Muscle of leg (tissue), 16 donors: ENCODE results near the gene STX7. TPM values are rescaled to one million over a fixed set of nuclear protein-coding genes. Genes with fewer than 3 reads are reported as not detected.
"Not testable (repeated sequence)": the region's sequence is repeated elsewhere in the genome, so short reads cannot be mapped to it uniquely, and the experiment has no call there.

Experiments
- DNase-seq: peaks from one replicate; pipeline ENCODE4 v3.0.0; 2013
- H3K27ac ChIP-seq: one replicate; pipeline ENCODE4 v1.5.1; 2013; ENCODE audit warnings: mild to moderate bottlenecking, low read length, control low read depth
- H3K27me3 ChIP-seq: one replicate; pipeline ENCODE4 v1.6.1; 2013; ENCODE audit warnings: low read length; ENCODE audit not compliant: control insufficient read depth, insufficient read depth
- H3K36me3 ChIP-seq: one replicate; pipeline ENCODE4 v1.6.1; 2013; ENCODE audit warnings: low read length; ENCODE audit not compliant: control insufficient read depth, insufficient read depth
- H3K4me1 ChIP-seq: one replicate; pipeline ENCODE4 v1.6.1; 2013; ENCODE audit warnings: low read length; ENCODE audit not compliant: control insufficient read depth, insufficient read depth
- H3K4me3 ChIP-seq: one replicate; pipeline ENCODE4 v1.5.1; 2013; ENCODE audit warnings: low read length, control low read depth
- H3K9me3 ChIP-seq: replicated peaks from 2 replicates; pipeline ENCODE4 v1.6.1; 2013; ENCODE audit warnings: low read depth, low read length; ENCODE audit not compliant: control insufficient read depth
- WGBS: methylation state at CpG from one replicate; pipeline ENCODE4 v1.1.5; 2013; ENCODE audit warnings: missing lambda C conversion rate; ENCODE audit not compliant: insufficient coverage; 5-methylcytosine and 5-hydroxymethylcytosine counted together
- long read RNA-seq, 11 donors: transcript quantifications; one replicate each; lab custom pipeline, GENCODE V29; 2026
- polyA plus RNA-seq, 8 donors: library from polyadenylated mRNA; unstranded; fragments of 120-200 nt; gene quantifications; one replicate each; pipeline versions ENCODE4 v1.2.1 to v1.2.3, GENCODE V29; 2013; ENCODE audit warnings: inconsistent platforms in 1 of 8, low replicate concordance in 1 of 8; ENCODE audit not compliant: insufficient read length in 8 of 8, insufficient read depth in 1 of 8
- total RNA-seq: library from RNA; stranded (reverse); fragments of 120-200 nt; gene quantifications from one replicate; pipeline ENCODE4 v1.2.4, GENCODE V29; 2013

STX7 gene, protein sequence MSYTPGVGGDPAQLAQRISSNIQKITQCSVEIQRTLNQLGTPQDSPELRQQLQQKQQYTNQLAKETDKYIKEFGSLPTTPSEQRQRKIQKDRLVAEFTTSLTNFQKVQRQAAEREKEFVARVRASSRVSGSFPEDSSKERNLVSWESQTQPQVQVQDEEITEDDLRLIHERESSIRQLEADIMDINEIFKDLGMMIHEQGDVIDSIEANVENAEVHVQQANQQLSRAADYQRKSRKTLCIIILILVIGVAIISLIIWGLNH
- total RNA-seq (32.1 TPM), polyA plus RNA-seq (10 to 100 TPM; 28.6 to 40.1 (median 31.6) TPM)
- long read RNA-seq, donor 1, full-length matches to known transcripts = 4 of 4 reads
- long read RNA-seq, donor 1, partial matches to known transcripts = 0 of 4 reads
- long read RNA-seq, donor 1, other reads (novel, unspliced or antisense) = 0 of 4 reads
- long read RNA-seq, donor 2, full-length matches to known transcripts = 1 of 1 reads
- long read RNA-seq, donor 2, partial matches to known transcripts = 0 of 1 reads
- long read RNA-seq, donor 2, other reads (novel, unspliced or antisense) = 0 of 1 reads
- long read RNA-seq, donor 3, full-length matches to known transcripts = 11 of 11 reads
- long read RNA-seq, donor 3, partial matches to known transcripts = 0 of 11 reads
- long read RNA-seq, donor 3, other reads (novel, unspliced or antisense) = 0 of 11 reads
- long read RNA-seq, donor 4, full-length matches to known transcripts = 4 of 4 reads
- long read RNA-seq, donor 4, partial matches to known transcripts = 0 of 4 reads
- long read RNA-seq, donor 4, other reads (novel, unspliced or antisense) = 0 of 4 reads
- long read RNA-seq, donor 5, full-length matches to known transcripts = 18 of 27 reads
- long read RNA-seq, donor 5, partial matches to known transcripts = 9 of 27 reads
- long read RNA-seq, donor 5, other reads (novel, unspliced or antisense) = 0 of 27 reads
- long read RNA-seq, donor 6, full-length matches to known transcripts = 14 of 14 reads
- long read RNA-seq, donor 6, partial matches to known transcripts = 0 of 14 reads
- long read RNA-seq, donor 6, other reads (novel, unspliced or antisense) = 0 of 14 reads
- long read RNA-seq, donor 7, full-length matches to known transcripts = 12 of 17 reads
- long read RNA-seq, donor 7, partial matches to known transcripts = 5 of 17 reads
- long read RNA-seq, donor 7, other reads (novel, unspliced or antisense) = 0 of 17 reads
- long read RNA-seq, donor 8, full-length matches to known transcripts = 12 of 12 reads
- long read RNA-seq, donor 8, partial matches to known transcripts = 0 of 12 reads
- long read RNA-seq, donor 8, other reads (novel, unspliced or antisense) = 0 of 12 reads
- long read RNA-seq, donor 9, full-length matches to known transcripts = 5 of 11 reads
- long read RNA-seq, donor 9, partial matches to known transcripts = 6 of 11 reads
- long read RNA-seq, donor 9, other reads (novel, unspliced or antisense) = 0 of 11 reads
- long read RNA-seq, donor 10, full-length matches to known transcripts = 10 of 10 reads
- long read RNA-seq, donor 10, partial matches to known transcripts = 0 of 10 reads
- long read RNA-seq, donor 10, other reads (novel, unspliced or antisense) = 0 of 10 reads
- long read RNA-seq, donor 11, full-length matches to known transcripts = 13 of 13 reads
- long read RNA-seq, donor 11, partial matches to known transcripts = 0 of 13 reads
- long read RNA-seq, donor 11, other reads (novel, unspliced or antisense) = 0 of 13 reads

DNA sequence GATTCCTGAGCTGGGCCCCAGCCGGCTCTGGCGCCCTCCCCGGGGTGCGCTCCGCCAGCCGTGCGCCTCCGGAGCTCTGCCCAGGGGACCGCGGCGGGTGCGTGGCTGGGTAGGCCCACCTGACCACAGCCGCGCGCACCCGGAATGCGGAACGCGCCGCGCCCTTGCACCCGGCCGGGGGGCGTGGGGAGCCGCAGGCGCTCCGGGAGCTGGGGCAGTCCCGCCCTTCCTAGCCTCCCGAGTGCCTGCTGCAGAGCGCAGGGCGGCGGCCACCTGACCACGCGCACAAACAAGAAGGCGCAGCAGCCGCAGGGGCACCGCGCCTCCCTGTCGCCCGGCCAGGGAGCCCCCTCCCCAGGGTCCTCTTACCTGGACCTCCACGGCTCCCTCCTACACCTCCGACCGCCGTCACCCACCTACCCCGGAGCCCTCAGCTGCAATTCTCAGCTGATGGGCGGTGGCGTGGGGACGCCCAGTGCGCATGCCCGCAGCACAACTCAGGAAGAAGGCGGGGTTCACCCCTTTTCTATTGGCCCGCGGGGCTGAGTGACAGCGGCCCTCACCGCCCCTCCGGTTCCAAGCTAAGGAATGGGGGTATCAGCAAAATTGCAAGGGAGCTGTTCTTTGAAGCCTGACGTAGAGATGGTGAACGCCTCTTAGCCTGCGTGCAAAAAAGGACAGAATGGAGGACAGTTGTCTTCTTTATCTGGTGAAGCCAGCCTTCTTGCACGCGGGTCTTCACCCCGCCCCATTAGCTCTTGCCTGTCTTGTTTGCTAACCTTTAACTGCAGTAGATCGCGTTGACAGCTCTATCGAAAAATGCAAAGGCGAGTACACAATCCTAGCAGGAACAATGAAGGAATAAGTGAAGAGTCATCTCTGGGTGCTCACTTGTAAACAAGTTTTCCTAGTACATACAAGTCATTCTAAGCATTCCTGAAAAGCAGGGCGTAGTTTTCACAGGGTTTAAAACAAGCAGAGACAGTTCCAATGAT lies at the start of gene STX7:
Gene STX7 (minus strand): TSS at position 479 of the 995 bp plus-strand sequence. CDS start 9,586 bp downstream, outside the sequence.
- under 1% methylated on average over 64 of the region's 67 CpGs for WGBS
- peak within 1 kb of the TSS; percentile 77 for H3K27ac ChIP-seq
- peak; percentile 95 for DNase-seq
- peaks cover 2% of the 10 kb centered on the region for H3K4me1 ChIP-seq
- peak within 1 kb of the TSS; percentile 93 for H3K4me3 ChIP-seq
- H3K36me3 ChIP-seq = peaks cover 1% of the 10 kb centered on the region
- peaks cover 2% of the 10 kb centered on the region for H3K27me3 ChIP-seq
- no peaks in the 10 kb centered on the region for H3K9me3 ChIP-seq

DNA sequence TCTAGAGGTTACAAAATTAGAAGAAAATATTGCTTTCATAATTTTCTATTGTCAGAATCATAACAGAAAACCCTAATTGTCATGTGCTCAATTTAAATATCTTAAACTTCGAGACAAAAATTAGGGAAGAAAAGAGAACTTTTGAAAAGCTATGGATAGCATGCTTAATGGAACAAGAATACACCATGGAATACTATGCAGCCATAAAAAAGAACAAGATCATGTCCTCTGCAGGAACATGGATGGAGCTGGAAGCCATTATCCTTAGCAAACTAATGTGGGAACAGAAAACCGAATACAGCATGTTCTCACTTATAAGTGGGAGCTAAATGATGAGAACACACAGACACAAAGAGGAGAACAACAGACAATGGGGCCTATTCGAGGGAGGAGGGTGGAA lies 47.2 kb upstream of the STX7 start:
- not testable (repeated sequence) for H3K36me3 ChIP-seq, H3K4me1 ChIP-seq, H3K4me3 ChIP-seq, DNase-seq, H3K9me3 ChIP-seq, H3K27me3 ChIP-seq, H3K27ac ChIP-seq
- WGBS = no CpG with 5 or more reads among the region's 3 CpGs

DNA sequence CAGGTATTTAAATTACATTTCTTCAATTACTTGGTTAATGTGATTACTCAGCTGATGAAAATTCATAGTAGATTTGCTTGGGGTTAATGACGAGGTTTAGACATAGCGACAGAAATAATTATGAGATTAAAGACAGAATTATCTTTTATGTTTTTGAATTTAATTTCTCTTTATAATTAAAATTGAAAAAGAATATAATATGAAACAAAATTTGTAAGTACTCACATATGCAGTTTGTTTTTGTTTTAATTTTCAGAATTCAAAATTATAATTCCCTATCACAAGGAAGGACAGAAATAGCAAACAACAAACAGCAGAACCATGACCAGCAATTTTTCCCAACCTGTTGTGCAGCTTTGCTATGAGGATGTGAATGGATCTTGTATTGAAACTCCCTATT lies 39.5 kb upstream of the STX7 start, which contains the start of gene TAAR8:
Gene TAAR8 (plus strand): TSS at position 301 of the 400 bp plus-strand sequence. CDS start 21 bp downstream, at position 322.
- WGBS = no CpG with 5 or more reads among the region's 2 CpGs

DNA sequence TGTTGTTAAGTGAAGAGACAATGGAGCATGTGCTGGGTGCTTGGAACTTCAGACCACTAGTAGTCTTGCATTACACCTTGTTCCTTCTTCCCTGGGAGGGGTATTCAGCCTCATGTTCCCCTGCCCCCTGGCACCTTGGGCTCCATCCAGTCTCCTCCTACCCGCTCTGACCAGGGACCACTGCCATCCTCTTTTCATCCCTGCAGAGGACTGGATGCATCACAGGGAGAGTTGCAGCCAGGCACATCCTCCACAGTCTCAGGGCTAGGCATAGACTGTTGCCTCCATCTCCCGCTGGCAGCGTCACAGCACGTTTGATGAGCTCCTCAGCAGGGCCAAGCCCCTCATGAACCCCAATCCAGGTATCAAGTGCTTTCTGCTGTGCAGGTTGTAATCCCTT lies 38.3 kb upstream of the STX7 start:
- Histone ChIP-seq H3K36me3 (no peaks in the 10 kb centered on the region), H3K4me1 (no peaks in the 10 kb centered on the region), H3K27ac (no peak overlapping the region), H3K4me3 (no peak overlapping the region), H3K27me3 (peaks cover 5% of the 10 kb centered on the region), H3K9me3 (no peaks in the 10 kb centered on the region)
- 63% methylated on average over 4 of the region's 4 CpGs for WGBS
- DNase-seq = no peak

More for the DNA sequence above, 39.5 kb upstream of the STX7 start, which contains the start of gene TAAR8:
- Histone ChIP-seq H3K9me3 (no peaks in the 10 kb centered on the region), H3K27me3 (peaks cover 5% of the 10 kb centered on the region), H3K4me3 (no peak within 1 kb of the TSS), H3K4me1 (no peaks in the 10 kb centered on the region), H3K36me3 (no peaks in the 10 kb centered on the region), H3K27ac (no peak within 1 kb of the TSS)
- no peak for DNase-seq

DNA sequence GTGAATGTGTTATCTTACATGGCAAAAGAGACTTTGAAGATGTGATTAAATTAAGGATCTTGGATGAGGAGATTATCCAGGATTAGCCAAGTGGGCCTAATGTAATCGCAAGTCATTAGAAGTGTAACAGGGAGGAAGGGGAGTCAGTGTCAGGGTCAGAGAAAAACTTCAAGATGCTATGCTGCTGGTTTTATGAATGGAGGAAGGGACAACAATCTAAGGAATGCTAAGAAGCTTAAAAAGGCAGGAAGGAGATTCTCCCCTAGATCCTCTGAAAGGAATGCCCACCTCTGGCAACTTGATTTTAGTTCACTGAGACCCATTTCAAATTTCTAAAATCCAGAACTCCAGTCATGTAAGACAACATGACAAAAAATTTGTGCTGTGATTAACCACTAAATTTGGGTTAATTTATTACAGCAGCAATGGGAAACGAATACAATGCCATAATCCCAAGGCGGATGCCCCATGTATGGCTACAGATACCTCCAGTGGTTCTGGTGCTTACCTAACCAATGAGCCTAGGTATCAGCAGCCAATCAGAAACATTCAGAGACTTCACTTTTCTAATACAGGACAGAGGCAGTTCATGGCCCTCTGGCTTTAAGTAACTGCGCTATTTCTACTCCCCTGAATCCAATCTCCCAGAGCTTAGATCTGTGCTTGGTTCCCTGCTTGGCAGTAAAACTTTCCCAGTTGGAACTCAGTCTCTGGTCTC lies 36.0 kb upstream of the STX7 start:
- Histone ChIP-seq H3K9me3 (no peaks in the 10 kb centered on the region), H3K4me3 (no peak overlapping the region), H3K4me1 (no peaks in the 10 kb centered on the region), H3K27me3 (peaks cover 5% of the 10 kb centered on the region), H3K36me3 (no peaks in the 10 kb centered on the region), H3K27ac (no peak overlapping the region)
- 92% methylated on average over 2 of the region's 4 CpGs for WGBS
- no peak for DNase-seq

DNA sequence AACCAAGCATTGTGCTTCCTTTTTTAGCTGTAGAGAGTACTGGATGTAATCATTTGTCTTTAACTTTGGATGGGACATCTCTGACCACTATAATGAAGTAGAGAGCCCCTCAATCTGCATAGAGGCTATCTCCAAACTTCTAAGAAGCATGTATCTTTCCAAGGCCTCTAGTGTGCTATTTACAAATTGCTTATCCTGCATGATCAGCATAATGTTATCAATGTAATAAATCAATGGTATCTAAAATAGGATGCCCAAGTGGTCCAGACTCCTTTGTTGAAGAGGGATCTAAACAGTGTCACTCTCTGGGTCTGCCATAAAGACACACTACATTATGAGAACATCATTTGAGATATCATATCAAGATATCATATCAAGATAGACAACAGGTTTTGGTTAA lies 31.9 kb upstream of the STX7 start:
- no peak overlapping the region for H3K4me3 ChIP-seq
- no peak for DNase-seq

DNA sequence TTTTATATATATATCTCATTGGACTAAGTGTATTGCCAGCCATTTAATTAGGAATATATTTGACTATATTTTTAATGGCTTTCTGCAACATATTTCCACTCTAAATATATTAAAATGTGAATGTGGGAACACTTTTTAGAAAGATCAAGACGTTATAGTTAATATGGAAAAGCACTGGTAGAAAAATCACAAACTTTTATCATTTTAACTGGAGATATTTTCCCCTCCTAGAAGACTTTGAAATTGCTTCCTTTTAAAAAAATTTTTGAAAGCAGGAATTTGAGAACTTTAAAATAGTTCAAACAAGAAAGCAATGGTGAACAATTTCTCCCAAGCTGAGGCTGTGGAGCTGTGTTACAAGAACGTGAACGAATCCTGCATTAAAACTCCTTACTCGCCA lies 25.1 kb upstream of the STX7 start, which contains the start of gene TAAR9:
Gene TAAR9 (plus strand): TSS at position 301 of the 400 bp plus-strand sequence. CDS start 13 bp downstream, at position 314.
- no peak within 1 kb of the TSS for H3K4me3 ChIP-seq
- 85% methylated on average over 3 of the region's 4 CpGs for WGBS
- no peaks in the 10 kb centered on the region for H3K9me3 ChIP-seq
- DNase-seq = no peak
- H3K36me3 ChIP-seq = no peaks in the 10 kb centered on the region
- H3K4me1 ChIP-seq = no peaks in the 10 kb centered on the region
- peaks cover 3% of the 10 kb centered on the region for H3K27me3 ChIP-seq
- no peak within 1 kb of the TSS for H3K27ac ChIP-seq

More for the DNA sequence above, 31.9 kb upstream of the STX7 start:
- H3K27ac ChIP-seq = no peak overlapping the region
- H3K4me1 ChIP-seq = no peaks in the 10 kb centered on the region
- H3K27me3 ChIP-seq = no peaks in the 10 kb centered on the region
- H3K36me3 ChIP-seq = no peaks in the 10 kb centered on the region
- H3K9me3 ChIP-seq = no peaks in the 10 kb centered on the region

DNA sequence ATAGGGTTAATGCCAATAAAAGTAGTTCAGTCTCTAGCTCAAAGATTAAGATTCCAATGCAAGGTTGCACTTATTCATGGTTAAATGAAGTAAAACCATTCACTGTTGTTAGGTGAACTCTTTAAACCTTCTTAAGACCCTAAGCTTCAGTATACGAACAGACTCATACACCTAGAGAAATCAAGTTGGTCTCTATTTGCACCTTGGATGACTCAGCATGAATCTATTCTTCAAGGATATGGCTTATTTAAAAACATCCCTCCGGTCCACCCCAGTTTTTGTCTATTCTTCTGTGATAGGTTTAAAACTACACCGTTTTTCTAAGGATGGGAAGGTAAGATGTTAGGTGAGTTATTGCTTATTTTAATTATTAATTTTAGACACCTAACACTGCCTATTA lies 24.2 kb upstream of the STX7 start:
- Histone ChIP-seq H3K9me3 (no peaks in the 10 kb centered on the region), H3K4me1 (no peaks in the 10 kb centered on the region), H3K4me3 (no peak overlapping the region), H3K36me3 (no peaks in the 10 kb centered on the region), H3K27ac (no peak overlapping the region), H3K27me3 (peaks cover 3% of the 10 kb centered on the region)
- no peak for DNase-seq
- no CpG with 5 or more reads among the region's 3 CpGs for WGBS
